H1 (cell line): ENCODE results near the gene KCNMA1. TPM values are rescaled to one million over a fixed set of nuclear protein-coding genes. Genes with fewer than 3 reads are reported as not detected.

ENCODE experiments used
- CTCF ChIA-PET: fragments of 300-600 bp; sonication (Branson Sonifier 250); formaldehyde crosslinking; loops from one replicate; lab custom pipeline; 2021; ENCODE audit not compliant: partially characterized antibody; lab: Charles Lee
- POLR2A ChIA-PET: fragments of 300-600 bp; sonication (Branson Sonifier 250); formaldehyde crosslinking; loops from one replicate; lab custom pipeline; 2021; ENCODE audit warnings: inconsistent platforms; ENCODE audit not compliant: partially characterized antibody; lab: Charles Lee
- DNase-seq, 2 experiments: peaks; one replicate each; pipeline versions ENCODE4 v3.0.0 to v3.0.0-alpha.2; 2010 to 2022; ENCODE audit warnings: low spot score in 2 of 2, low read depth in 1 of 2, mixed read lengths in 1 of 2
- FAIRE-seq: peaks from 2 replicates; lab custom pipeline; 2011; peaks lifted over from hg19 to GRCh38; lab: Jason Lieb, UNC
- H2AFZ ChIP-seq: 2 replicates; pipeline ENCODE4 v1.8.1; 2012; ENCODE audit warnings: low read length, inconsistent platforms
- H2AK5ac ChIP-seq: 2 replicates; pipeline ENCODE4 v1.6.1; 2013; ENCODE audit warnings: low read depth, low read length
- H2BK120ac ChIP-seq: replicated peaks from 2 replicates; pipeline ENCODE3; 2013; ENCODE audit warnings: low read depth, low read length, inconsistent platforms
- H2BK12ac ChIP-seq: 2 replicates; pipeline ENCODE4 v1.6.1; 2013; ENCODE audit warnings: low read depth, low read length
- H2BK15ac ChIP-seq: 2 replicates; pipeline ENCODE4 v1.6.1; 2013; ENCODE audit warnings: low read length
- H2BK20ac ChIP-seq: 2 replicates; pipeline ENCODE4 v1.6.1; 2013; ENCODE audit warnings: low read length
- H2BK5ac ChIP-seq: 2 replicates; pipeline ENCODE4 v1.6.1; 2013; ENCODE audit warnings: low read depth, low read length
- H3K14ac ChIP-seq: 2 replicates; pipeline ENCODE4 v1.6.1; 2013; ENCODE audit warnings: inconsistent platforms; ENCODE audit not compliant: insufficient read length
- H3K18ac ChIP-seq: 2 replicates; pipeline ENCODE4 v1.6.1; 2013; ENCODE audit warnings: low read length; ENCODE audit errors: extremely low read depth
- H3K23ac ChIP-seq: 2 replicates; pipeline ENCODE4 v1.6.1; 2013; ENCODE audit warnings: inconsistent platforms; ENCODE audit not compliant: insufficient read length
- H3K23me2 ChIP-seq: 2 replicates; pipeline ENCODE4 v1.6.1; 2013; ENCODE audit warnings: low read depth, low read length
- H3K27ac ChIP-seq: 2 replicates; pipeline ENCODE4 v1.6.1; 2011; ENCODE audit warnings: low read depth, low read length, inconsistent platforms
- H3K27me3 ChIP-seq, 4 experiments: replicated peaks in 1 of 4; 1 replicate in 1 of 4; 2 replicates in 3 of 4; pipeline versions ENCODE4 v1.6.1 to v1.8.1; 2011 to 2013; ENCODE audit warnings: low read length in 3 of 4, mild to moderate bottlenecking in 3 of 4, inconsistent platforms in 2 of 4, mixed read lengths in 2 of 4, moderate library complexity in 1 of 4; ENCODE audit not compliant: control insufficient read depth in 3 of 4, insufficient read depth in 3 of 4; ENCODE audit errors: extremely low read depth in 1 of 4
- H3K36me3 ChIP-seq, 4 experiments: 2 replicates each; pipeline versions ENCODE4 v1.6.1 to v1.8.1; 2011 to 2013; ENCODE audit warnings: mild to moderate bottlenecking in 4 of 4, low read length in 3 of 4, moderate library complexity in 2 of 4, control low read depth in 1 of 4, inconsistent platforms in 1 of 4; ENCODE audit not compliant: insufficient read depth in 4 of 4, control insufficient read depth in 2 of 4
- H3K4ac ChIP-seq: replicated peaks from 2 replicates; pipeline ENCODE3; 2013; ENCODE audit warnings: low read length, low read depth, mixed read lengths, inconsistent platforms; ENCODE audit not compliant: insufficient read length
- H3K4me1 ChIP-seq, 4 experiments: replicated peaks in 1 of 4; 1 replicate in 1 of 4; 2 replicates in 3 of 4; pipeline versions ENCODE4 v1.6.1 to v1.8.1; 2011 to 2013; ENCODE audit warnings: low read length in 3 of 4, inconsistent platforms in 2 of 4, mixed read lengths in 1 of 4; ENCODE audit not compliant: insufficient read depth in 4 of 4, control insufficient read depth in 3 of 4
- H3K4me2 ChIP-seq, 2 experiments: 2 replicates each; pipeline versions ENCODE4 v1.6.1 to v1.8.1; 2011 to 2013; ENCODE audit warnings: low read depth in 2 of 2, low read length in 2 of 2, control low read depth in 1 of 2, inconsistent platforms in 1 of 2, mild to moderate bottlenecking in 1 of 2; ENCODE audit not compliant: insufficient read depth in 1 of 2
- H3K4me3 ChIP-seq, 4 experiments: fragments of 200-600, 300-600 bp in 1 of 4; sonication (generic), shearing (Covaris generic), sonication (Bioruptor Twin) in 1 of 4; 2 replicates each; pipeline versions ENCODE4 v1.5.1 to v1.8.1; 2011 to 2016; ENCODE audit warnings: low read length in 4 of 4, low read depth in 3 of 4, control low read depth in 2 of 4, inconsistent platforms in 2 of 4, mild to moderate bottlenecking in 2 of 4, mixed read lengths in 1 of 4, moderate library complexity in 1 of 4; ENCODE audit not compliant: insufficient read depth in 2 of 4; ENCODE audit errors: extremely low read depth in 1 of 4
- H3K56ac ChIP-seq: replicated peaks from 2 replicates; pipeline ENCODE3; 2013; ENCODE audit warnings: low read depth, mild to moderate bottlenecking, mixed read lengths, low read length, inconsistent platforms; ENCODE audit not compliant: insufficient read length
- H3K79me1 ChIP-seq: 2 replicates; pipeline ENCODE4 v1.6.1; 2013; ENCODE audit warnings: low read depth, low read length, control low read depth
- H3K79me2 ChIP-seq, 2 experiments: 2 replicates each; pipeline versions ENCODE4 v1.6.1 to v1.8.1; 2012 to 2013; ENCODE audit warnings: low read length in 2 of 2, mild to moderate bottlenecking in 2 of 2, inconsistent platforms in 1 of 2; ENCODE audit not compliant: insufficient read depth in 2 of 2, control insufficient read depth in 1 of 2
- H3K9ac ChIP-seq, 4 experiments: replicated peaks in 1 of 4; 1 replicate in 1 of 4; 2 replicates in 3 of 4; pipeline versions ENCODE4 v1.6.1 to v1.8.1; 2011 to 2013; ENCODE audit warnings: low read depth in 3 of 4, low read length in 3 of 4, control low read depth in 2 of 4, mild to moderate bottlenecking in 2 of 4, moderate library complexity in 2 of 4, inconsistent platforms in 1 of 4; ENCODE audit errors: extremely low read depth in 1 of 4
- H3K9me3 ChIP-seq, 2 experiments: 2 replicates each; pipeline versions ENCODE4 v1.6.1 to v1.8.1; 2012 to 2013; ENCODE audit warnings: mild to moderate bottlenecking in 2 of 2, moderate library complexity in 2 of 2, control low read depth in 1 of 2, inconsistent platforms in 1 of 2, low read depth in 1 of 2, low read length in 1 of 2, mixed read lengths in 1 of 2; ENCODE audit not compliant: insufficient read depth in 2 of 2
- H4K20me1 ChIP-seq, 2 experiments: replicated peaks in 1 of 2; 2 replicates each; pipeline versions ENCODE3 to v1.8.1; 2011 to 2013; ENCODE audit warnings: inconsistent platforms in 2 of 2, low read length in 2 of 2, mild to moderate bottlenecking in 1 of 2; ENCODE audit not compliant: insufficient read depth in 2 of 2, control insufficient read depth in 1 of 2
- H4K5ac ChIP-seq: 2 replicates; pipeline ENCODE4 v1.6.1; 2013; ENCODE audit warnings: low read length, low read depth, mixed read lengths, inconsistent platforms; ENCODE audit not compliant: insufficient read length
- H4K8ac ChIP-seq: 2 replicates; pipeline ENCODE4 v1.8.0; 2013; ENCODE audit warnings: mild to moderate bottlenecking, moderate library complexity, low read length, inconsistent platforms; ENCODE audit not compliant: insufficient read depth; ENCODE audit errors: extremely low read depth
- H4K91ac ChIP-seq: replicated peaks from 2 replicates; pipeline ENCODE3; 2013; ENCODE audit warnings: low read length, mixed read lengths, inconsistent platforms; ENCODE audit not compliant: insufficient read length
- GTF2F1 ChIP-seq: IDR thresholded peaks from 2 replicates; pipeline ENCODE4 v1.6.1; 2012; ENCODE audit warnings: low read depth, low read length, improper control_type of control experiment, borderline replicate concordance
- KDM5A ChIP-seq: fragments of 200-600 bp; IDR thresholded peaks from 2 replicates; pipeline ENCODE4 v1.7.1; 2012; ENCODE audit warnings: mild to moderate bottlenecking, low read length, inconsistent platforms, mixed read lengths
- POLR2A ChIP-seq, 2 experiments: IDR thresholded peaks; 1 replicate in 1 of 2; 2 replicates in 1 of 2; pipeline ENCODE4 v1.6.1; 2011; ENCODE audit warnings: low read depth in 2 of 2, low read length in 2 of 2, mild to moderate bottlenecking in 2 of 2; ENCODE audit errors: control extremely low read depth in 1 of 2
- RBBP5 ChIP-seq: IDR thresholded peaks from 2 replicates; pipeline ENCODE4 v1.7.1; 2012; ENCODE audit warnings: low read depth, mild to moderate bottlenecking, inconsistent platforms, low read length, moderate library complexity, borderline replicate concordance
- SAP30 ChIP-seq: fragments of 300-600 bp; sonication (generic); IDR thresholded peaks from 2 replicates; pipeline ENCODE4 v1.7.1; 2012; ENCODE audit warnings: low read length, moderate library complexity, mild to moderate bottlenecking, inconsistent platforms; ENCODE audit not compliant: insufficient read depth, insufficient replicate concordance
- SIN3A ChIP-seq, 2 experiments: IDR thresholded peaks in 1 of 2; conservative IDR thresholded peaks in 1 of 2; 2 replicates each; pipeline ENCODE4 v1.6.1; 2011 to 2012; ENCODE audit warnings: low read length in 2 of 2, improper control_type of control experiment in 1 of 2, low read depth in 1 of 2, mild to moderate bottlenecking in 1 of 2
- SP1 ChIP-seq: IDR thresholded peaks from 2 replicates; pipeline ENCODE4 v1.6.1; 2011; ENCODE audit warnings: low read depth, low read length
- SP2 ChIP-seq: IDR thresholded peaks from 2 replicates; pipeline ENCODE4 v1.6.1; 2012; ENCODE audit warnings: mild to moderate bottlenecking, low read length, inconsistent platforms
- TAF7 ChIP-seq: optimal IDR thresholded peaks from 2 replicates; pipeline ENCODE3; 2011; ENCODE audit warnings: low read depth, mild to moderate bottlenecking, inconsistent platforms, low read length, moderate library complexity, borderline replicate concordance
- WGBS, 2 experiments: shearing (Covaris generic) in 1 of 2; methylation state at CpG; one replicate each; pipeline versions ENCODE4 v1.1.6 to v1.1.7; 2013 to 2015; ENCODE audit warnings: low lambda C conversion rate in 2 of 2, mixed read lengths in 2 of 2, inconsistent platforms in 1 of 2, low coverage in 1 of 2, missing lambda C conversion rate in 1 of 2; ENCODE audit not compliant: insufficient replicate concordance in 2 of 2, insufficient coverage in 1 of 2, insufficient read length in 1 of 2; ENCODE audit errors: extremely low coverage in 1 of 2, missing lambda C conversion rate in 1 of 2; 5-methylcytosine and 5-hydroxymethylcytosine counted together
- polyA plus RNA-seq, 7 experiments: library from polyadenylated mRNA; depleted of rRNA in 3 of 7; stranded (reverse) in 5 of 7; unstranded in 2 of 7; fragments of >200 nt in 5 of 7; fragments of 200-250 nt in 2 of 7; gene quantifications; 1 replicate in 5 of 7; 2 replicates in 1 of 7; 4 replicates in 1 of 7; pipeline versions ENCODE4 v1.2.1 to v1.2.3, GENCODE V29; 2011 to 2013; ENCODE audit warnings: missing spikeins in 2 of 7, mixed read lengths in 2 of 7
- total RNA-seq: library from RNA; stranded (reverse); fragmentation: NEBNext Ultra II Directional; extraction: Animal tissue kit (Norgen Biotek cat#: 25700); gene quantifications from 2 replicates; pipeline ENCODE4 v1.2.1, GENCODE V29; 2021

KCNMA1 gene
- total and polyA plus RNA-seq, 2 of the 8 experiments (the other 6 are each of a cell fraction or from before 2014, with no cell fraction given) = 10.2 to 11.1 TPM

GRCh38 chr10:77071956-77072355 lies 565.7 kb downstream of the KCNMA1 start:
- no peak overlapping the region for H2BK5ac ChIP-seq
- no peak overlapping the region for H3K4me2 ChIP-seq
- no peaks in the 10 kb centered on the region for H3K9me3 ChIP-seq
- H3K23me2 ChIP-seq = no peaks in the 10 kb centered on the region
- H3K27ac ChIP-seq = no peak overlapping the region
- no peak overlapping the region for H2AFZ ChIP-seq
- H3K79me1 ChIP-seq = no peaks in the 10 kb centered on the region
- no peaks in the 10 kb centered on the region; a peak in 1 of 7 replicates for H3K4me1 ChIP-seq
- no peaks in the 10 kb centered on the region for H3K36me3 ChIP-seq
- WGBS, 2 experiments = 67% methylated on average over 3 of the region's 3 CpGs; no CpG with 5 or more reads in 1 of the 2 experiments
- no peak overlapping the region for H2AK5ac ChIP-seq
- H2BK120ac ChIP-seq = no peak overlapping the region
- H4K20me1 ChIP-seq = no peaks in the 10 kb centered on the region
- no peak overlapping the region for H3K9ac ChIP-seq
- DNase-seq (no peak), FAIRE-seq (no peak)
- no peak overlapping the region for H3K4me3 ChIP-seq
- no peaks in the 10 kb centered on the region for H3K79me2 ChIP-seq
- no peak overlapping the region for H3K56ac ChIP-seq
- H2BK15ac ChIP-seq = no peak overlapping the region
- H3K4ac ChIP-seq = no peak overlapping the region
- H3K27me3 ChIP-seq = no peaks in the 10 kb centered on the region
- ChIA-PET POLR2A (no interaction called here), CTCF (interaction anchor here (1.3 kb wide), 1 partner anchor 8 kb away, joined by 3 read pairs; no protein-coding TSS in a partner anchor)
- H2BK12ac ChIP-seq = no peak overlapping the region
- H4K91ac ChIP-seq = no peak overlapping the region
- no peak overlapping the region for H3K14ac ChIP-seq
- H3K23ac ChIP-seq = no peak overlapping the region
- H4K8ac ChIP-seq = no peak overlapping the region
- H3K18ac ChIP-seq = no peak overlapping the region
- no peak overlapping the region for H2BK20ac ChIP-seq
- TF ChIP-seq SIN3A (conservative IDR thresholded peaks at IDR 0.05 in 1 of 2, IDR thresholded peaks at IDR 0.05 in 1 of 2; ENCODE audit: low read depth in 1 of 2, low read length in 2 of 2) = no peak
- TF ChIP-seq SP2 = no peak
- TF ChIP-seq TAF7 = no peak
- TF ChIP-seq KDM5A = no peak
- no peak for TF ChIP-seq RBBP5
- TF ChIP-seq SP1 = no peak
- TF ChIP-seq SAP30 = no peak
- no peak for TF ChIP-seq GTF2F1
- TF ChIP-seq POLR2A (IDR thresholded peaks at IDR 0.05; ENCODE audit: control extremely low read depth in 1 of 2, low read depth in 2 of 2, low read length in 2 of 2) = no peak
- no peak overlapping the region for H4K5ac ChIP-seq
